SK-N-SH treated with all-trans-retinoic acid at 6 μM for 48 hours (cell line): ENCODE data around the gene HELZ.
"Not testable (repeated sequence)": the region's sequence is repeated elsewhere in the genome, so short reads cannot be mapped to it uniquely, and the experiment has no call there.

ENCODE experiments used
- ATAC-seq: fragments of 200-7000 bp; cut with Tn5 transposase; 3 replicates; pipeline ENCODE4 v1.9.1; 2020; ENCODE audit warnings: mild to moderate bottlenecking, moderate library complexity
- ARNTL ChIP-seq: fragments of 450-650 bp; formaldehyde crosslinking; IDR thresholded peaks from 2 replicates; pipeline ENCODE4 v1.5.0; 2020; ENCODE audit warnings: low read depth, mild to moderate bottlenecking, moderate library complexity, borderline replicate concordance
- BACH2 ChIP-seq: fragments of 250-450 bp; sonication (Bioruptor Pico); IDR thresholded peaks from 2 replicates; pipeline ENCODE4 v1.9.0; 2021; ENCODE audit warnings: mild to moderate bottlenecking, borderline replicate concordance
- CREB5 ChIP-seq: fragments of 250-450 bp; sonication (Bioruptor Pico); IDR thresholded peaks from 2 replicates; pipeline ENCODE4 v1.5.1; 2020; ENCODE audit warnings: low read depth, mild to moderate bottlenecking, moderate library complexity
- CSDC2 ChIP-seq: fragments of 250-450 bp; sonication (Bioruptor Pico); IDR thresholded peaks from 2 replicates; pipeline ENCODE4 v1.5.0; 2020; ENCODE audit warnings: mild to moderate bottlenecking, moderate library complexity
- CSRNP3 ChIP-seq: fragments of 250-450 bp; sonication (Bioruptor Pico); IDR thresholded peaks from 2 replicates; pipeline ENCODE4 v1.5.1; 2021; ENCODE audit warnings: mild to moderate bottlenecking, moderate library complexity
- ESRRG ChIP-seq: fragments of 250-450 bp; sonication (Bioruptor Pico); IDR thresholded peaks from 2 replicates; pipeline ENCODE4 v1.6.1; 2021; ENCODE audit warnings: mild to moderate bottlenecking
- GLIS3 ChIP-seq: fragments of 250-450 bp; sonication (Bioruptor Pico); IDR thresholded peaks from 2 replicates; pipeline ENCODE4 v1.5.0; 2020; ENCODE audit warnings: mild to moderate bottlenecking, moderate library complexity
- ISL1 ChIP-seq: fragments of 250-450 bp; sonication (Bioruptor Pico); IDR thresholded peaks from 2 replicates; pipeline ENCODE4 v2.1.2; 2022; ENCODE audit warnings: mild to moderate bottlenecking, moderate library complexity
- OSR1 ChIP-seq: fragments of 250-450 bp; sonication (Bioruptor Pico); IDR thresholded peaks from 2 replicates; pipeline ENCODE4 v1.8.0; 2022; ENCODE audit warnings: moderate library complexity, mild to moderate bottlenecking, inconsistent platforms
- PATZ1 ChIP-seq: fragments of 250-450 bp; sonication (Bioruptor Pico); IDR thresholded peaks from 2 replicates; pipeline ENCODE4 v1.8.0; 2020; ENCODE audit warnings: mild to moderate bottlenecking, moderate library complexity, borderline replicate concordance
- POU6F1 ChIP-seq: fragments of 250-450 bp; sonication (Bioruptor Pico); IDR thresholded peaks from 2 replicates; pipeline ENCODE4 v1.8.0; 2021; ENCODE audit warnings: low read depth, mild to moderate bottlenecking, moderate library complexity, borderline replicate concordance
- RARB ChIP-seq: fragments of 250-450 bp; sonication (Bioruptor Pico); IDR thresholded peaks from 2 replicates; pipeline ENCODE4 v1.8.0; 2021; ENCODE audit warnings: mild to moderate bottlenecking, moderate library complexity
- SNAI2 ChIP-seq: fragments of 250-450 bp; sonication (Bioruptor Pico); IDR thresholded peaks from 2 replicates; pipeline ENCODE4 v1.5.0; 2020; ENCODE audit warnings: mild to moderate bottlenecking, moderate library complexity
- TCF4 ChIP-seq: fragments of 250-450 bp; sonication (Bioruptor Pico); IDR thresholded peaks from 2 replicates; pipeline ENCODE4 v1.8.0; 2021; ENCODE audit warnings: mild to moderate bottlenecking, moderate library complexity, borderline replicate concordance
- TSHZ2 ChIP-seq: fragments of 250-450 bp; sonication (Bioruptor Pico); IDR thresholded peaks from 2 replicates; pipeline ENCODE4 v1.5.0; 2020; ENCODE audit warnings: mild to moderate bottlenecking, moderate library complexity
- ZC3H10 ChIP-seq: fragments of 250-450 bp; sonication (Bioruptor Pico); IDR thresholded peaks from 2 replicates; pipeline ENCODE4 v1.5.1; 2021; ENCODE audit warnings: mild to moderate bottlenecking, moderate library complexity
- ZFP3 ChIP-seq: fragments of 250-450 bp; sonication (Bioruptor Pico); IDR thresholded peaks from 2 replicates; pipeline ENCODE4 v1.5.0; 2020; ENCODE audit warnings: mild to moderate bottlenecking, moderate library complexity
- ZNF565 ChIP-seq: fragments of 450-650 bp; formaldehyde crosslinking; conservative IDR thresholded peaks from 2 replicates; pipeline ENCODE4 v1.5.0; 2020; ENCODE audit warnings: low read depth, mild to moderate bottlenecking, moderate library complexity

Gene HELZ

GRCh38 chr17:67129283-67129682 lies 115.7 kb downstream of the HELZ start (continued):
- no peak for TF ChIP-seq POU6F1 (CRISPR knock-in tag)
- TF ChIP-seq ARNTL (CRISPR knock-in tag), result no peak
- TF ChIP-seq CSRNP3, result no peak

GRCh38 chr17:67128700-67129099 lies 116.3 kb downstream of the HELZ start:
- no peak for ATAC-seq
- TF ChIP-seq ISL1 (CRISPR knock-in tag) (peak; percentile 19; the same call in 1 of the 2 replicates), POU6F1 (CRISPR knock-in tag) (no peak)

- peak; percentile 66 for ATAC-seq
- TF ChIP-seq PATZ1 (CRISPR knock-in tag) (no peak), ISL1 (CRISPR knock-in tag) (peak; percentile 46)
Observed at GRCh38 chr17:67127925-67128324, 117.1 kb downstream of the HELZ start.

GRCh38 chr17:67126983-67127382 lies 118.0 kb downstream of the HELZ start:
- TF ChIP-seq ZNF565 (no peak), GLIS3 (no peak), TCF4 (CRISPR knock-in tag) (no peak), CSRNP3 (no peak), OSR1 (CRISPR knock-in tag) (no peak), ZFP3 (no peak), POU6F1 (CRISPR knock-in tag) (no peak), ARNTL (CRISPR knock-in tag) (no peak), CREB5 (CRISPR knock-in tag) (no peak), ESRRG (CRISPR knock-in tag) (no peak), BACH2 (no peak), ZC3H10 (no peak), SNAI2 (CRISPR knock-in tag) (no peak), PATZ1 (CRISPR knock-in tag) (no peak), CSDC2 (CRISPR knock-in tag) (no peak), RARB (CRISPR knock-in tag) (no peak), TSHZ2 (no peak)
- ATAC-seq, result no peak

- not testable (repeated sequence) for ATAC-seq
Observed at GRCh38 chr17:67126543-67126942, 118.5 kb downstream of the HELZ start.
